ENCODE data around the gene KCTD2.
A peak's percentile ranks its signal among the peaks of the same experiment; 100 is the strongest.
"Not testable (repeated sequence)": the region's sequence is repeated elsewhere in the genome, so short reads cannot be mapped to it uniquely, and the experiment has no call there.

The KCTD2 gene

GRCh38 chr17:75020331-75021110 lies 26.5 kb upstream of the KCTD2 start:
- DNase-seq, result no peak

DNA sequence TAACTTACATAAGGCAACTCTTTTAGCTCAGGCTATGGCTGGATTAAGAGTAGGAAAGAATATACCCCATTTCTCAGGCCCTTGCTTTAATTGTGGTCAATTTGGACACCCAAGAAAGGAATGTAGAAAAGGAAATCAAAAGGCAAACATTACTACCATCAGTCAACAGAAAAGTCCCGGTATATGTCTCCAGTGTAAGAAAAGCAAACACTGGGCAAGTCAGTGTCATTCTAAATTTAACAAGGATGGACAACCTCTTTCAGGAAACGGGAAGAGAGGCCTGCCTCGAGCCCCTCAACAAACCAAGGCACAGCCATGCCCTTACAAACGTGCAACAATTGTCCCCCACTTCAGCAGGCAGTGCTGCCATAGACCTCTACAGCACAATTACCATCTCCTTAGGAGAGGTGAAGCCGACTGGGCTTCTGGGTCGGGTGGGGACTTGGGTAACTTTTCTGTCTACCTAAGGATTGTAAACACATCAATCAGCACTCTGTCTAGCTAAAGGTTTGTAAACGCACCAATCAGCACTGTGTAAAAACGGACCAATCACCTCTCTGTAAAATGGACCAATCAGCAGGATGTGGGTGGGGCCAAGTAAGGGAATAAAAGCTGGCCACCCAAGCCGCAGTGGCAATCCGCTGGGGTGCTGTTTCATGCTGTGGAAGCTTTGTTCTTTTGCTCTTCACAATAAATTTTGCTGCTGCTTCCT lies 22.2 kb upstream of the KCTD2 start:
- no peak for DNase-seq

DNA sequence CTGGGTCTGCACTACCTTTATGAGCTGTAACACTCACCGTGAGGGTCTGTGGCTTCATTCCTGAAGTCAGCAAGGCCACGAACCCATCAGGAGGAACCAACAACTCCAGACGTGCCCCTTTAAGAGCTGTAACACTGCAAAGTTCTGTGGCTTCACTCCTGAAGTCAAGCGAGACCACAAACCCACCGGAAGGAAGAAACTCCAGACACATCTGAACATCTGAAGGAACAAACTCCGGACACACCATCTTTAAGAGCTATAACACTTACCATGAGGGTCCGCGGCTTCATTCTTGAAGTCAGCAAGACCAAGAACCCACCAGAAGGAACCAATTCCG lies 21.7 kb upstream of the KCTD2 start:
- peak; percentile 73 to 79 for DNase-seq

DNA sequence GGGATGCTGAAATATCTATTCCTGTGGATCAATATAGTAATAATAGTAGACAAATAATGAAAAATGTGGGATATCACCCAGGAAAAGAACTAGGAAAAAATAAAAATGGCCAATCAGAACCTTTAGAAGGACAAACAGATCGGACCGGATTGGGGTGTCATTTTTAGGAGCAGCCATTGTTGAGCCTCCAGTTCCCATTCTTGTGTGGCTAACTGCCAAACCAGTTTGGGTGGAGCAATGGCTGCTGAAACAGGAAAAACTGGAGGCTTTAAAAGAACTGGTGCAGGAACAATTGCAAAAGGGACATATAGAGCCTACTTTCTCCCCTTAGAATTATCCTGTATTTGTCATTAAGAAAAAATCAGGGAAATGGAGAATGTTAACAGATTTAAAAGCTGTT lies 20.4 kb upstream of the KCTD2 start:
- peak in 1 of 2 experiments; percentile 20 for DNase-seq

DNA sequence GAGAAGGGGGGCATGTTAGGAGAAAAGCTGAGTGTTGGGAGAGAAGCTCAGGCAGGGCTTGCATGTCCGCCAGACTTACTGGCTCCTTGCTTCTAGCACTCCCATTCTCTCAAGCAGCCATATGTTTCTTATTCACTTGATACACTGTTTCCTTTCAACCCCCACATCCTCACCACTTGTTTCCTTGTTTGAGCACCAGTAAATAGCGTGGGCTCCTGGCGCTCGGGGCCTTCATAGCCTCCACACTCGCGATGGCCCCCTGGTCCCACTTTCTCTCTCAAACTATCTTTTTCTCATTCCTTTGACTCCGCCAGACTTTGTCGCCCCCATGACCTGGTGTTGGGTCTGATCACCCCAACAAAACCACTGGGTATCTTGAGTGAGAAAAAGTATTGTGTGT lies 16.9 kb upstream of the KCTD2 start:
- DNase-seq, result peak in 1 of 2 experiments; percentile 33

DNA sequence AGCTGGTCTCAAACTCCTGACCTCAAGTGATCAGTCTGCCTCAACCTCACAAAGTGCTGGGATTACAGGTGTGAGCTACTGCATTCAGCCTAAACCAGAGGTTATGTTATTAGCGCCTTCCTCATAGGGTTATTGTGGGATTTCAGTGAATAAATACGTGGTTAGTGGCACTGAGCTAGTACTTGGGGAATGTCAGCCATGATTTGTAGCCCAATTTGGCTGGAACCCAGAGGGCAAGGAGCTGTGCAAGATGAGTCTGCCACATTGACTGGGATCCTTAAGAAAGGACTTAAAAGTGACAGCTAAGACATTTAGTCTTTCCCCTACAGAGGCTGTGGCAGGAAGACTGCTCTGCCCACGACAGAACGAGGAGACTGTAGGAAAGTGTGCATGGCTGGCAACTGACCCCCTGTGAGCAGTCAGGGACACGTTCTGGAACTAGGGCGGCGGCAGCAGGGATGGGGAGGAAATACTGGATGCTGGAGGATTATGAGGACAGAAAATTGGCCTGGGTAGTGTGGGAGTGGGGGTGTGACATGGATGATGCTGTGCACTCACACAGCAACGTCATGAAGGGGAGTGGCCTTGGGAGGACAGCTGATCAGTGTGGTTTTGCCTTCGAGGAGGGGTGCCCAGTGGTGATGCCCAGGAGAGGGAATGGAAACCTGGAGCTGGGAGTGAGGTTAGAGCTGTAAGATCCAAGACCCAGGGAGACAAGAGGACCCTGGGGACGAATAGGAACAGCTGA lies 14.9 kb upstream of the KCTD2 start:
- peak; percentile 51 to 80 for DNase-seq

GRCh38 chr17:75032720-75033280 lies 14.2 kb upstream of the KCTD2 start:
- no peak for DNase-seq

- DNase-seq, result peak; percentile 85 to 86
These were observed 13.4 kb upstream of the KCTD2 start for GRCh38 chr17:75033346-75034235.

GRCh38 chr17:75034236-75034908 lies 12.7 kb upstream of the KCTD2 start:
- DNase-seq, result peak; percentile 90 to 93

GRCh38 chr17:75036643-75037268 lies 10.3 kb upstream of the KCTD2 start:
- no peak for DNase-seq

DNA sequence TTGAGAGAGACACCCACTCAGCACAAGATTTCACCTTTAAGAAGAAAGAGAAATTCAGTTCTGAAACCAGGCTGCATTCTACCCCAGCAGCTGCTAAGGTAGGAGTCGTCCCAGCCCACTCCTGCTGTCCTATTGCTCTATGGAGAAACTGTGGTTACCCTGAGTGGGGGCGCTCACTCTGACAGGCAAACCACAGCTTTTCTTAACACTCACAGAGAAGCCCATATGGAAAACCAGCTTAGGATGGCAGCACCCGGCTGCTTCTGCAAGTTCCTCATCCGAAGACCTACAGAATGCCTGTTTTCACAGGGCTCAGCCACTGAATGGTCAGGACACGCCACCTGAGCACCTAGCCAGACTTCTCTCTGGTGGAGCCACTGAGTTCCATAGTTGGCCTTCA lies 7.8 kb upstream of the KCTD2 start:
- peak; percentile 78 to 87 for DNase-seq

- no peak for DNase-seq
These were observed 5.3 kb upstream of the KCTD2 start for GRCh38 chr17:75041656-75042280.

DNA sequence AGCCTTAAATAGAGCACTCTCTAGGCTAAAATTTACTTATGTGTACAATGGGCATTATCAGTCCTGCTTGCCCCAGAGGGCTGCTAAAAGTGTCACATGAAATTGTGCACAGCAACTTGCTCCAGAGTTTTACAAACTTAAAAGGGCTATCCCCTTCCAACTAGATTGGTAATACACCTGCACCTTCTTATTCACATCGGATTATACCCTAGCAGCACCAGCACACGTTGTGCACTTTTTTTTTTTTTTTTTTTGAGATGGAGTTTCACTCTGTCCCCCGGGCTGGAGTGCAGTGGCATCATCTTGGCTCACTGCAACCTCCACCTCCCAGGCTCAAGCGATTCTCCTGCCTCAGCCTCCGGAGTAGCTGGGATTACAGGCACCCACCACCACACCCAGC lies 3.2 kb upstream of the KCTD2 start:
- not testable (repeated sequence) for DNase-seq

DNA sequence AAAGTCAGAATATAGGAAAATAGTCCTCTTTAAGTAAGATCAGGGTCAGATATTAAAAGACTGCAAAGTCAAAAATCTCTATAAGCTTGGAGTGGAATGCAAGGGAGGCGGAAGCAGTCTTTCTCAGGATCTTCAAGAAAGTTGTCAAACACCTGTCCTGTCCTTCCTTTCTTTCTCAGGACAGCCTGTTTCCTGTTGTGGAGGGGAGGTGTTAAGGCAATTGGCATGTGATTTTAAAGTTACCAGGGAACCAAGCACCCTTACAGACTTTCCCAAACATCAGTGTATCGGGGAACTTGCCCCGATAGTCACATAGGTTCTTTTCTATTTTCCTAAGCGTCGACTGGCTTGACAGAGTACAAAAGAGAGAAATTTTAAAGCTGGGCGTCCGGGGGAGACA lies 2.3 kb upstream of the KCTD2 start:
- DNase-seq, result no peak

- DNase-seq, result not testable (repeated sequence)
These were observed 1.0 kb upstream of the KCTD2 start for GRCh38 chr17:75045946-75046406.

GRCh38 chr17:75047398-75048098 lies 523 bp downstream of the KCTD2 start:
- DNase-seq, result peak in 1 of 2 experiments; percentile 36

DNA sequence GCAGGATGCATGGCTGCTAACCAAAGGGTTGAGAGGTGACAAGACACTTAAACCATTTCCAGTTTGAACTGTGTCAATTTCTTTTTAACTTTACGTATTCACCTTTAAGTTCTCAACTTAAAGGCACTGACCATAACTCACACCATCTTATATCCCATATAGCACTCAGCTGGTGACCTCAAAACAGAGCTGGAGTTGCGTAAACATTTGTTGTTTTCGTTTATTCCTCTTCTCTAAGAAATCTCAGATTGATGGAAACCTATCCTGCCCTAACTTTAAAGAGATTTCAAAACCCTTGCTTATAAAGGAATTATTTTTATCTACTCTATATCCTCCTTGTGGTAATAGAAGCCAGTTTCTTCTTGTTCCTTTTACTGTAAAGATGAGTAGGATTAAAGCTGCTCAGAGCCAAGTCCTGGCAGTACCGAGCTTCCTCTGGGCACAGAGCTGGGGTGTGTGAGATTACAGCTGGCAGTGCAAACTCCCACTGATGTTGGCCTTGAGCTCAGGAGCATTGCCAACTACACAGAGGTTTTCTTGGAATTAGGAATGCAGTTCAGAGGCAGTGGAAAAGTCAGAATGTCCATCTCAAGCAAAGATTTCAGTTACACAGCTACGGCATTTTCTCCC lies 1.3 kb downstream of the KCTD2 start:
- DNase-seq, result no peak

GRCh38 chr17:75049057-75049456 lies 2.0 kb downstream of the KCTD2 start:
- no peak for DNase-seq

- no peak for DNase-seq
These were observed 2.7 kb downstream of the KCTD2 start for GRCh38 chr17:75049706-75050105.

All from Kasumi-1 (cell line).